IPS-NIHi11 (cell line): ENCODE data around the gene ZNF280B.
A peak's percentile ranks its signal among the peaks of the same experiment; 100 is the strongest.
"Not testable (repeated sequence)": the region's sequence is repeated elsewhere in the genome, so short reads cannot be mapped to it uniquely, and the experiment has no call there.

Experiments
- DNase-seq: peaks from one replicate; pipeline ENCODE4 v3.0.0; 2012; ENCODE audit warnings: mixed read lengths, low spot score

Gene ZNF280B

DNA sequence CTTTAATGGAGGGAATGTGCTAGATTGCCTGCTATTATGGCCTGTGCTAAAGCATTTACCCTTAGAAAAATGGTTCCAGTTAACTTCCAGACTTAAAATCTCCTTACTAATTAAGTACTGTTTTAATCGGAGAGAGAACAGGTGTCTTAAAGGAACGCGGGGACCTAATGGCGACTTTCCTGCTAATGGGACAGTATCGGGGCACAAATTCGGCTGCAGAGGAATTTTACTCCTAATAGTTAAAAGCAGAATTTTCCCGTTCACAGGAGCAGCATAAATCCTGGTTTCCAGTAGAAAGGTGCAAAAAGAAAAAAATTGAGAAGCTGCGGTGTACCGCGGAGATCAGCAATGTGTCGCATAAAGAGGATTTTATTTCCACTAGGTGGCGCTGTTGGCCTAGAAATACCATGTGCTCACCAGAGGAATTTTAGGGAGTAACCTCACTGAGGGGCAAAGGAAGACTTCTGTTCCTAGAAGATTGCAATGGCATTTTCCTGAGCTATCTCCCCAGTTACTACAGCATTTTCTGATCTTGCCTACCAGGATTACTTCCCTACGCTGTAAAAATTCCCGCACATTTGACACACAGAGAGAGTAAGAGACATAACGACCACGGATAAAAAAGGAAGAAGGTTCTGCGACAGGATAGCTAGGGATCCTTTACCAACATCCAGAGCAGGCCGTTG lies 44.5 kb downstream of the ZNF280B start:
- DNase-seq, result peak; percentile 77

DNA sequence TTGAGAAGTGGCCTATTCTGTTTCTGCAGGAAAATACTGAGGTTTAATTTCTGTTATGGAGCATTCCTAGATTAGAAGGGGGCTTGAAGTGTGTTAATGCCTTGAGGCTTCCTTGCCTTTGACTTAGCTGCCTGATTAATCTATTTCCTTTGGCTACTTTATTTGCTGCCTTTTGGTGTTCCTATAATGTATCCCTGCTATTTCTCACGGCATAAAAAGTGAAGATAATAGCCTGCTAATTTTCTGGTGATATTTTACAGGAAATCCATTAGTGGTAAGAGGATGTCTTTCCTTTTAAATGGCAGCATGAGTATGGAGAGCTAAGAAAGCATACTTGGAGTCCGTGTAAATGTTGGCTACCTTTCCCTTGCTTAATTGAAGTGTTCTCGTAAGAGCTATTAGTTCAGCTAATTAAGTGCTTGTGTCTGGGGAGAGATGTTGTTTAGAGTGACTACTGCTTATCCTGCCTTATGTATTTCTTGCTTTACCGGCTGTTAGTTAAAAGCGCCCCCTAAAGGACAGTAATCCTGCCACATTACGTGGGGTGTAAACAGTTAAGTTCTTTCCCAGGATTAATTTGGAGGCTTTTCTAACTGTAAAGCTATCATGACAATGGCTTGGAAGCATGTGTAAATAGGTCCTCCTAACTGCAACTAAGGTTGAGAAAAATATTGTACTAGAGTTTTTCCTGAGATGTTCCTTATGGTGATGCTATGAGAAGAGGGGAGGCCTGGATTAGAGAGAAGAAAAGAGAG lies 45.6 kb downstream of the ZNF280B start:
- no peak for DNase-seq

DNA sequence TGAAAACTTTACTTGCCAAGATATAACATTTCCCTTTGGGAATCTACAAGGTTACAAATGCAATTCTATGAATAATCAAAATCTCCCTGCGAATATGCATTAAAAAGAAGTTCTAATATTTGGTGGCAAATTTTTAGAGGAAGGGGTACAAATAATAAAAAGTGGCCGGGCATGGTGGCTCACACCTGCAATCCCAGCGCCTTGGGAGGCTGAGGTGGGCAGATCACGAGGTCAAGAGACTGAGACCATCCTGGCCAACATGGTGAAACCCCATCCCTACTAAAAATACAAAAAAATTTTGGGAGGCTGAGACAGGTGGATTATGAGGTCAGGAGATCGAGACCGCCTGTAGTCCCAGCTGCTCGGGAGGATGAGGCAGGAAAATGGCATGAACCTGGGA lies 47.0 kb downstream of the ZNF280B start:
- no peak for DNase-seq

DNA sequence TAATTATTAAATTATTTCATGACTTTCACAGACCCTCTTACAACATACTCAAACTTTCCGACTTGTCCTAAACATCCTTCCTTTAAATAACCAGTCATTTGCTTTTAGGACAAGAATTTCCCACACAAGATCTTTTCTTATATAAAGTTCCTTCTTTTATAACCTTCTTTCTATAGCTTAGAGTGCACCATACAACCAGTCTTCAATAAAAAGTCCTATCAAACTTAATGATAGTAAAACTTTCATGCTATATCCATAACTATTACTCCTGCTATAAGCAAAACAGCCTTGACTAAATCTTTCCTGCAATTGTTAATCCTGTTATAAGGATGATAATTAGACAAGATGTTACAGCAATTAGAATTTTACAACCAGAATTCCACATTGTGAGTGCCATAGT lies 47.4 kb downstream of the ZNF280B start:
- DNase-seq, result no peak

DNA sequence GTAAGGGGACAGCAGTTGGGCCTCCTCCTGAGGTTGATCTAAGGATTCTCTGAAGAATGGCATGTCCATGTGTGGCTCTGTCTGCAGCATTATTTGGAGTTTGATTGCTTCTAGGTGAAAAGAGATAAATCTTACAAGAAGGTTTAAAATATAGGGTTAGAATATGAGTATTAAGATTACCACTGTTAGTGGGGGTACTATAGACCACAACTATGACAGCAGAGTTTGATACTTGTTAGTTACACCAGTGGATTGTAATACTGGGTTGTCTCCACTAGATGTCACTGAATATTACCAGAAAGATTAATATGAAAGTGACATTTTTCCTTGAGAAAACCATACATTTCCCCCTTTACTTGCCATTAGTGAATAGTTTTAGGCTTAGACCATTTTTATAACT lies 47.9 kb downstream of the ZNF280B start:
- peak; percentile 12 for DNase-seq

DNA sequence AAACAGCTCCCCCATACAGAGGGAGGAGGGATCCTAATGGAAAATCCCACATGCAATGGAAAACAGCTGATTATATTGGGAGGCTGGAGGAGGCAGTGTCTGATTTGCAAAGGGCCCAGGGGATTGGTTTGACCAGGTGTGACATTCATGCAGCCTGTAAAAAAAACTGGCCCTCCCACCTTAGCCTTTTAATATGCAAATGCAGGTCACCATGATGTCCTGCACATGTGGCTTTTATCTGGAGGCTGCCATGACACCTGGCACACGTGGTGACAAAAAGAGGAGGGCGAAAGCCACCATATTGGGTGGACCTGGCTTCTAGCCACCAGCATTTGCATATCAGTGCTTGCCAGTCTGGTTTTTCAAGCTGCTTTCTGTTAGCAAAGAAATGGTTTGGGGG lies 48.5 kb downstream of the ZNF280B start:
- DNase-seq, result no peak

DNA sequence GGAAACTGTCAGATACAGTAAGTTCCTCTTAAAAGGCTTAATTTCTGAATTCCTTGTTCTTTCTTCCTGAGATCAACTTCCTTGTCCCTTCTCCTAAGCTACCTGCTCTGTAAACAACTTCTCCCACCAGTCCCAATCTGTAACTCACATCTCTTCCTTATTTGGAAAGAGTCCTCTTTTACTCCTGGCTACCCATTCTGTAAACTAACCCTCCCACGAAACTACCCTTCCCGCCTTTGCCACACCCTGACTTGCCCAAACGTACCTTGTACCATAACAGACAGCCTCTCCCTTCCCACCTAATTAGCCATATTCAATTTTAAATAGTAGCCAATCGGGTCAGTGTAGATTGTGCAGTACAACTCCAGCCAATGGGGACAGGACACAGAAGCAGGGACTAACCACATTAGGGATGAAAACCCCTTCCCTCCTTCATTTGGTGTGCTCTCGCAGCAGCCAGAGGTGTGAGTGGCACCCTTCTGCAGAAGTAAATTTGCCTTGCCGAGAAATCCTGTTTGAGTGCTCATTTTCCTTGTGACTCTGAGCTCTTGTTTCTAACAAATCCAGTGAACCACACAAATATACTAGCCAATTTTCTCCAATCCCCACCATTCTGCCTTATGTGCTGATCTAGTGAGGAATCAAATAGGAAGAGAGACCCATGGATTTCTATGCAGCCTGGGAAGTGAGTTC lies 49.5 kb downstream of the ZNF280B start:
- DNase-seq, result no peak

DNA sequence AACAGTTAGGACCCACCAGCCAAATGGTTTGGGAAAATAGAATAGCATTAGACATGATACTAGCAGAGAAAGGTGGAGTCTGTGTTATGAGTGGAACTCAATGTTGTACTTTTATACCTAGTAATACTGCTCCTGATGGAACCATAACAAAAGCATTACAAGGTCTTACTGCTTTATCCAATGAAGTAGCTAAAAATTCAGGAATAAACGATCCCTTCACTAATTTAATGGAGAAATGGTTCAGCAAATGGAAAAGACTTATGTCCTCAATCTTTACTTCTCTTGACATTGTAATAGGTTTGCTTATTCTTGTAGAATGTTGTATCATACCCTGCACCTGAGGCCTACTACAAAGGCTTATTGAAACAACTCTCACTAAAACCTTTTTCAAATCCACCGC lies 50.2 kb downstream of the ZNF280B start:
- DNase-seq, result no peak

DNA sequence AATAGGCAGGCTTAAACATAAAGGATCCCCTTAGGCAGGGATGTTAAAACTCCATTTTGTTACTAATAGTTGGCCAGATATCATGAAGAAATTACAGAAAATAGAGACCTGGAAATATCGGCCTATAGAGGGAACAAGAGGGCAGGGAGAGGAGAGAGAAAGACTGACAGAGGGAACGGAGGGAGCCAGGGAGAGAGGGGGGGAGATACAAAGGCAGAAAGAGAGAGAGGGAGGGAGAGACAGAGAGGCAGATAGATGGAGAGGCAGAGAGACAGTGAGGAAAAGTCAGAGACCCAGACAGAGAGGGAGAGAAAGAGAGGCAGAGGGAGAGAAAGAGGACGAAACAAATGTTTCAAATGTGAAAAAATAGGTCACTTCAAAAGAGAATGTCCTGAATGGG lies 53.5 kb downstream of the ZNF280B start:
- no peak for DNase-seq

DNA sequence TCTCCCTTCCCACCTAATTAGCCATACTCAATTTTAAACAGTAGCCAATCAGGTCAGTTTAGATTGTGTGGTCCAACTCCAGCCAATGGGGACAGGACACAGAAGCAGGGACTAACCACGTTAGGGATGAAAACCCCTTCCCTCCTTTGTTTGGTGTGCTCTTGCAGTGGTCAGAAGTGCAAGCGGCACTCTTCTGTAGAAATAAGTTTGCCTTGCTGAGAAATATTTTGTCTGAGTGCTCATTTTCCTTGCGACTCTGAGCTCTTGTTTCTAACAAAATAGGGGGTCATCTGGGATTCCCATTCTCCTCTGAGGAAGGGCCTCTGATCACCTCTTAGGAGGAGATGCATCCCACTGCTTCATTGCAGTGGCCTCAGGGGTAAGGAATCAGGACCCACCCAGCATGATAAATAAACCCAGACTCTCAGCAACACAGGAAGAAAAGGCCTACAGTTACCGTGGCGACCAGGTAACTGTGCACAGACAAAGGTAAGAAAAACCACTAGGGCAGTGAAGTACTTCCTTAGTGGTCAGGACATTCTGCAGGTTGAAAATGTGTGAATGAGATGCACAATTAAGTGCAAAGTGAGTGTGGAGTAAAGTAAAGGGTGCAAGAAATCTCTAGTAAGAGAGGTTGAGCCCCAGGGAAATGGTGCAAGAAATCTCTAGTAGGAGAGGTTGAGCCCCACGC lies 55.4 kb downstream of the ZNF280B start:
- DNase-seq, result no peak

DNA sequence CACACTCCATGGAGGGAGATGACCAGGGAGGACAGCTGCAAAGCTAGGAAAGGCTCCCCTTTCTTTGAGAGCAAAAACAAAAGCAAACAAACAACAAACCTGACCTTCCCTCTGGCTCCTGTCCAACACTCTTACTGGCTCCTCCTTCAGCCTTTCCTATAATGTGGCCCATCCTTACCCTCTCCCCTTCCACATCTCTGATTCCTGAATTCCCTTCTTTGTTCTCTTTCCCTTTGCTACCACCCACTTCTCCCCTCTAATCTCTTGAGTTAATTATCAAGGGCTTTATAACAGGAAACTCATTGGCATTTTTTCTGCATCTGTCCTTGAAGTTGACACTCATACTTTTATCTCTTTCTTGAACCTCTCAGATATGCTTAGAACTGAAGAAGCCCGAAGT lies 56.3 kb downstream of the ZNF280B start:
- no peak for DNase-seq

DNA sequence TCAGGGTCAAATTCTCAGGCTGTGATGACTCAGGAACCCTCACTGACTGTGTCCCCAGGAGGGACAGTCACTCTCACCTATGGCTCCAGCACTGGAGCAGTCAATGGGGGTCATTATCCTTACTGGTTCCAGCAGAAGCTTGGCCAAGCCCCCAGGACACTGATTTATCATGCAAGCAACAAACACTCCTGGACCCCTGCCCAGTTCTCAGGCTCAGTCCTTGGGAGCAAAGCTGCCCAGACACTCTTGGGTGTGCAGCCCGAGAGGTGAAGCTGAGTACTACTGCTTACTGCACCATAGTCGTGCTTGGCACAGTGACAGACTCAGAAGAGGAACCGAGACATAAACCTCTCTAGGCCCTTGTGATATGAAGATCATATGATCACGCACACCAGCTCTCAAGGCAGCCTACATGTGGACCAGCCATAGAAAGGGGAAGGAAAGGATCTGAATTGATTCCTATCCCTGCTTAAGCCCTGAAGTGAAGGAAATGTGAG lies 58.2 kb downstream of the ZNF280B start:
- no peak for DNase-seq

DNA sequence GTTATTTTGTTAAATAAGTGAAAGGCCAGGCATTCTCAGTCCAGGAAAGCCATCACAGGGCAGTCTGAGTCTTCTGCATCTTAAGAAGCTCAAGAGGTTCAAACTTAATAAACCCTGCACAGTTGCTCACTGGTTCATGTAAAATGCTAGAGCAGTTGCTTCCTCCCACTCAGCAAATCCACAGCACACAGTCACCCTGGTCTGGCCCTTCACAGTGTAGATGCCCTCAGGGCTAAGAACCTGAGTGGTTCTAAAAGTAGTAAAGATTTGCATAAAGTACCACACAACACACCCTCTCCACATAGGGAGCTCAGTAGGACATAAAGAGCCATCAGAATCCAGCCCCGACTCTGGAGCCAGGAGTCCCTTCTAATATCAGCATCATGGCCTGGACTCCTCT lies 58.7 kb downstream of the ZNF280B start:
- no peak for DNase-seq

DNA sequence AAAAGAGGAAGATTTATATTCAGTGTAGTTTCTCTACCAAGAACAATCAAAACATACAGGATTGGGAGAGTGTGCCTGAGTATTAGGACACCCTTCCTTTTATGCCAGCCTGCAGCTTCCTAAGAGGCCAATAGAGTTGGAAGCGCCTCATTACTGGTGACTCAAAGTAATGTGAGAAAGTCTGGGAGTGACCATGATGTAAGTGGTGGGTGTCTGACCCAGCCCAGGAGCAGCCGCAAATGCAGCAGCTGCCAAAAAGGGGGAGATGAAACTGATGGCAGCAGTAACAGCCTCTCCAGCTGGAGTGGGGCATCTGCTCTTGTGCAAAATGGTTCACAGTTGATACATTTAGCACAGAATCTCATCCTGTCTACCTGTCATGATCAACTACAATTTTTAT lies 62.0 kb downstream of the ZNF280B start:
- no peak for DNase-seq

DNA sequence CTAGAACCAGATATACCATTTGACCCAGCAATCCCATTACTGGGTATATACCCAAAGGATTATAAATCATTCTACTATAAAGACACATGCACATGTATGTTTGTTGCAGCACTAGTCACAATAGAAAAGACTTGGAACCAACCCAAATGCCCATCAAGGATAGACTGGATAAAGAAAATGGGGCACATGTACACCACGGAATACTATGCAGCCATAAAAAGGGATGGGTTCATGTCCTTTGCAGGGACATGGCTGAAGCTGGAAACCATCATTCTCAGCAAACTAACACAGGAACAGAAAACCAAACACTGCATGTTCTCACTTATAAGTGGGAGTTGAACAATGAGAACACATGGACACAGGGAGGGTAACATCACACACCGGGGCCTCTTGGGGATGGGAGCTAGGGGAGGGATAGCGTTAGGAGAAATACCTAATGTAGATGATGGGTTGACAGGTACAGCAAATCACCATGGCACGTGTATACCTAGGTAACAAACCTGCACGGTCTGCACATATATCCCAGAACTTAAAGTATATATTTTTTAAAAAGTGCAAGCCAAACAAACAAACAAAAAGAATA lies 64.4 kb downstream of the ZNF280B start:
- DNase-seq, result not testable (repeated sequence)

DNA sequence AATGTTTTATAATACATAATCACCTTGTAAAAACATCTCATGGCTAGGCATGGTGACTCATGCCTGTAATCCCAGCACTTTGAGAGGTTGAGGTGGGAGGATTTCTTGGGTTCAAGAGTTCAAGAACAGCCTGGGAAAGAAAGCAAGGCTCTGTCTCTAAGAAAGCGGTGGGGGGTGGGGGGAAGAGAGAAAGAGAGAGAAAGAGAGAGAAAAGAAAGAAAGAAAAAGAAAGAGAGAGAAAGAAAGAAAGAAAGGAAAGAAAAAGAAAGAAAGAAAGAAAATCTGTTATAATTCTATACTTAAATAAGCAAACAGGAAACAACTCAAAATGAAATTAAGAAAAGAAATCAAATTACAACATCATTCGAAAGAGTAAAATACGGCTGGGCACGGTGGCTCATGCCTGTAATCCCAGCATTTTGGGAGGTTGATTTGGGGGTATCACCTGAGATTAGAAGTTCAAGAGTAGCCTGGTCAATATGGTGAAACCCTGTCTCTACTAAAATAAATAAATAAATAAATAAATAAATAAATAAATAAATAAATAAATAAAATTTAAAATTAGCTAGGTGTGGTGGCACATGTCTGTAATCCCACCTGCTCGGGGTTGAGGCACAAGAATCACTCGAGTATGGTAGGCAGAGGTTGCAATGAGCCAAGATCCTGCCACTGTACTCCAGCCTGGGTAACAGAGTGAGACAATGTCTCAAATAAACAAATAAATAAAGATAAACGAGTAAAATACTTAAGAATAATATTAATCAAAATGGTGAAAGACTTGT lies 65.4 kb downstream of the ZNF280B start:
- no peak for DNase-seq

DNA sequence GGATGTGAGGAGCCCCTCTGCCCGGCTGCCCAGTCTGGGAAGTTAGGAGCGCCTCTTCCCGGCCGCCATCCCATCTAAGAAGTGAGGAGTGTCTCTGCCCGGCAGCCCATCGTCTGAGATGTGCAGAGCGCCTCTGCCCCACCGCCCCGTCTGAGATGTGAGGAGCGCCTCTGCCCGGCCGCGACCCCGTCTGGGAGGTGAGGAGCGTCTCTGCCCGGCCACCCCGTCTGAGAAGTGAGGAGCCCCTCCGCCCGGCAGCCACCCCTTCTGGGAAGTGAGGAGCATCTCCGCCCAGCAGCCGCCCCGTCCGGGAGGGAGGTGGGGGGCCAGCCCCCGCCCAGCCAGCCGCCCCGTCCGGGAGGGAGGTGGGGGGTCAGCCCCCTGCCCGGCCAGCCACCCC lies 66.9 kb downstream of the ZNF280B start:
- not testable (repeated sequence) for DNase-seq

DNA sequence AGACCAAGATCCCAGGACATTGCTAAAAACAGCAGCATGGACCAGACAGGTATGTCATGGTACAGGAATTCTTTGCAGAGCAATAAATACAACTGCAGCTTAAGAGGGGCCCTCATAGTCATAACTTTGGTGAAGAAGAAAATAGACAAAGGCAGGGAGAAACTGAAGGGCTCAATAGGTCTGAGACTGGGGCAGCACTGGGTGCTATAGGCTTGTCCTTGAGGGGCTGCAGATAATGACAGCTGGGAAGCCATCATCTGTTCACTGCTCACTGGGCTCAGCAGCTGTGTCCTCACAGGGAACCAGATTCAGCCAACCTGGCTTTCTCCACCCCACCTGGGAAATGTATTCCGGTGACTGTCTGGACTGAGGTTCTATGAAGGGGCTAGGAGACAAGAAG lies 68.4 kb downstream of the ZNF280B start:
- no peak for DNase-seq
